HT-29 (cell line): ENCODE measurements around the gene PCED1B. TPM values are rescaled to one million over a fixed set of nuclear protein-coding genes. Genes with fewer than 3 reads are reported as not detected.
"Not testable (repeated sequence)": the region's sequence is repeated elsewhere in the genome, so short reads cannot be mapped to it uniquely, and the experiment has no call there.

ENCODE experiments used
- DNase-seq: peaks from one replicate; pipeline ENCODE4 v3.0.0-alpha.2; 2015; ENCODE audit warnings: low spot score
- small RNA-seq: library from RNA; depleted of rRNA; stranded (forward); fragments of <200 nt; gene quantifications from one replicate; pipeline ENCODE3, GENCODE V24; 2014
- total RNA-seq: library from RNA; depleted of rRNA; stranded (reverse); fragments of >200 nt; shearing (Covaris generic); gene quantifications from 2 replicates; pipeline ENCODE4 v1.2.3, GENCODE V29; 2014; rRNA removed

PCED1B gene
- total RNA-seq, 1 experiment from 2014 or later = 4.8 TPM

DNA sequence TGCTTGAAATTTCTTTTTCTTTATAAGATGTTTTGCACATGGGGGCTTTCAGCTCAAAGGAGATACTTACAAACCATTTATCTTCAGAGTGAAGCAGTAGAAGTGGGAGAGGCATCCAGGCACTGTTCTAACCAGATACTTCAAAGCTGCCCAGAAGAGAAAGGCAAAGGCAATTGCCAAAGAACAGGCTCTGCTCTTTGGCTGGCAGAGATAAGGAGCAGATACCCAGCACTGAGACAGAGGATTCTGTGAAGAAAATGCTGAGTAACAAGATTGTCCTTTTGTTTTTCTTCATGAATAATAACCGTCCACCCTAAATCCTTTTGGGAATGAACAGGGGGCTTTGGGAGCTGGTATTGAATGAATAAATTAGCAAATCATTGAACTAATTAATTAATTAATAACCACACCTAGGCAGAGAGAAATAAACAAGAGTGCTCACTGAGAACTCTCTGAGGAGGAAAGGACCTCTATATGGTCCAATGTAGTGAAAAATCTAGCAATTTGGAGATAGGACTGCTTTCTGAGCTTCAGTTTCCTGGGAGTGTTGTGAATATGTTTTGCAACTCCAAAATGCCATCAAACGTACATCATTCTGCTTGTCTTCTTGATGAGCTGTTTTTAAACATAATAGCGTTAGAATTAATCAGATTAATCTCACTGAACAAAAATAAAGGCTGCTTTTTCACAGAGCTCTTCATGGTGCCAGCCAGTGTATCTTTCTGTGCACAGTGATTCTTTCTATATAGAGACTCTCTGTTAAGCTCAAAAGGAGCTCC, 193.2 kb downstream of the PCED1B start:
- DNase-seq = no peak

DNA sequence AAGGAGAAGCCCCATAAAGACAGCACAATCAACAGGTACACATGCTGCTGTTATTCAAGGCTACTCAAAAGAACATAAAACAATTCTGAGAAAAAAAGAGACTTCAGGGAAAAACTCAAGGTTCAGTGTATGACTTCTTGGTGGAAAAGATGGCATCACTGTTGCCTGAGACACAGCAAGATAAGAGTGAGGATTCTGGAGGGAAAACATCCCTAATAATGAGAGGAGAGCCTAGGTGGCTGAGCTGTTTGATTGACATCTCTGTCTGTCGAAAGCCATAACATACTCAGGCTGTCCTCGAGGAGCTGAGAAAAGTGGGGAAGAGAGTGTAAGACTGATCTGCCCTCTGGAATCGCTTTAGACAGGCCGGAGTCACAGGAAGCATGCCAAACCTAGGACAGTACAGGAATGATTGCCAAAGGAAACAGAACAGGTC, 193.8 kb downstream of the PCED1B start:
- DNase-seq = no peak

DNA sequence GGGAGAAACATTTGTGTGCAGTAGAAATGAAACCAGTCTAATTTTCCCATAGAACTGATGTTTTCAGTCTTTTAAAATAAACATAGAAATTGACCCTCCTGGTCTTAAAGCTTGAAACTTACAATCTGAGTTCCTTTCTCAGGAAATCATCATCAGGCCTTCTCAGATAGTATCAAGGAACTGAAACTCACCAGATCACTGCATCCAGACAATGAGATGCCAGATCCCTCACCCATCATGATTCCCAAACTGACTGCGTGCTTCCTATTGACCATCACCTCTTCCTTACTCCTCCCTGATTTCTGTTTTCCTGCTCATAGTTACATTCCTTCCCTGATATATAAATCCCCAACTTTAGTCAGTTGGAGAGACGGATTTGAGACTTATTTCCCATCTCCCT, 195.3 kb downstream of the PCED1B start:
- DNase-seq = no peak

DNA sequence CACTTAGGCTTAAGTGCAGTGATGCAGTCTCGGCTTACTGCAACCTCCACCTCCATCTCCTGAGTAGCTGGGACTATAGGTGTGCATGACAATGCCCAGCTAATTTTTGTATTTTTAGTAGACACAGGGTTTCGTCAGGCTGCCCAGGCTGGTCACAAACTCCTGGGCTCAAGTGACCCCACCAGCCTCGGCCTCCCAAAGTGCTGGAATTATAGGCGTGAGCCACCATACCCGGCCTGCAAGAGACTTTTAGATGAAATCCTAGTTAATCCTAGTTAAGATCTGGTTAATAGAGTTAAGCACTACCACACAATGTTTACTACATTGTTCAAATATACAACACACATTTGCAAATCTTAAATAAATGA, 196.8 kb downstream of the PCED1B start:
- no peak for DNase-seq

DNA sequence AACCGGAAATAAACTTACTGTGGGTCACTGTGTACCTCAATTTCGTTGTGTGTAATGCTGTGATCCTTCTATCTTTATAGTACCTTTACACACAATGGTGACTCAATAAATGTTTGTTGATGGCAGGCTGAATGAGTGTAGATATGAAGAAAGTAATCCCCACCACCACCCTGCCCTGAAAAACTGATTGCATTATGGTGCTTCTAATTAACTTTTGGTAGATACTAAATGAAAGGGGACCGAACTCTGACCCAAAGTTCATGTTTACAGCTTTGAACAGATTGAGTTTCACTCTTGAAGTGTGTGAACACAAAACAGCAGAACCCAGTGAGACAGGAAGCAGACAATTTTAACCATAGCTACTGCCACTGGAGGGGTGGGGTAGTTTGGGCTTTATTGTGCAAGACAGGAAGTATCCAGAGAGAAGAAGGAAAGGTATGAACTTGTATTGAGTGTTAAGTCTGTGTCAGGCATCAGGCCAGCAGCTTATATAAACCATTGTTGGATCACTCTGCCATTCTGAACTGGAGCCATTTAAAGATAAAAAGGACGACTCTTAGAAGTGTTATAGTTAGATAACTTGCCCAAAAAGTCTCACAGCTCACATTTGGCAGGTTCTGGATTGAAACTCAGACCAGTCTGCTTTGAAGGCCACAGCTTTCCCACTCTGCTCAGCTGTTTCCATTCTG, 197.3 kb downstream of the PCED1B start:
- DNase-seq = peak; percentile 92

DNA sequence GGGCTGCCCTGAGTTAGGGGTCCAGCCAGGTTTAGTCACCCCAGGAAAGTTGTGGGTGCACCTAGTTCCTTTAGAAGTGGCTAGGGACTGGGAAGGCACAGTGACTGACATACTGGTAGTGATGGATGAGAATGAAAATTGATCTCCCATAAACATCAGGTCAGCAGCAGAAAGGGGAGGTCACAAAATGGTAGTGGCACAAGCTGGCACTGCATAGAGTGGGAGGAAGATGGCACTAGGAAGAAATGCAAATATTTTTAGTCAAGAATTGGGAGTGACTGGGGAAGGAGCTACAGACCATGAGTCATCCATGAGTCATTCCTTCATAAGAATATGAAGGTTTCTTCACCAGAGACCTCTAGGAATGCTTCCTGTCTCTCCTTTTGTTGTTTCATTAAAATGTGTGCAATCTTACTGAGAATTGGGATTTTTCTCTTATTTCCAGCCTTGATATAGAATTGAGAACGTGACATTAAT, 198.6 kb downstream of the PCED1B start:
- DNase-seq = peak; percentile 81

DNA sequence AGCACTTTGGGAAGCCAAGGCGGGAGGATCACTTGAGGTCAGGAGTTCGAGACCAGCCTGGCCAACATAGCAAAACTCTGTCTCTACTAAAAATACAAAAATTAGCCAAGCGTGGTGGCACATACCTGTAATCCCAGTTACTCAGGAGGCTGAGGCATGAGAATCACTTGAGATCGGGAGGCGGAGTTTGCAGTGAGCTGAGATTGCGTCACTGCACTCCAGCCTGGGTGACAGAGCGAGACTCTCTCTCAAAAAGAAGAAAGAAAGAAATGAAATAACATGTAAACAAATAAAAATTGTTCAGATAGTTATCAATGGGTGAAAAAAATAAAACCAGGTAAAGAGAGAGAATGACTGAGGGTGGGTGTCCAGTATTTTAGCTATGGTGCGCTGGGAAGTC, 200.3 kb downstream of the PCED1B start:
- DNase-seq = not testable (repeated sequence)

DNA sequence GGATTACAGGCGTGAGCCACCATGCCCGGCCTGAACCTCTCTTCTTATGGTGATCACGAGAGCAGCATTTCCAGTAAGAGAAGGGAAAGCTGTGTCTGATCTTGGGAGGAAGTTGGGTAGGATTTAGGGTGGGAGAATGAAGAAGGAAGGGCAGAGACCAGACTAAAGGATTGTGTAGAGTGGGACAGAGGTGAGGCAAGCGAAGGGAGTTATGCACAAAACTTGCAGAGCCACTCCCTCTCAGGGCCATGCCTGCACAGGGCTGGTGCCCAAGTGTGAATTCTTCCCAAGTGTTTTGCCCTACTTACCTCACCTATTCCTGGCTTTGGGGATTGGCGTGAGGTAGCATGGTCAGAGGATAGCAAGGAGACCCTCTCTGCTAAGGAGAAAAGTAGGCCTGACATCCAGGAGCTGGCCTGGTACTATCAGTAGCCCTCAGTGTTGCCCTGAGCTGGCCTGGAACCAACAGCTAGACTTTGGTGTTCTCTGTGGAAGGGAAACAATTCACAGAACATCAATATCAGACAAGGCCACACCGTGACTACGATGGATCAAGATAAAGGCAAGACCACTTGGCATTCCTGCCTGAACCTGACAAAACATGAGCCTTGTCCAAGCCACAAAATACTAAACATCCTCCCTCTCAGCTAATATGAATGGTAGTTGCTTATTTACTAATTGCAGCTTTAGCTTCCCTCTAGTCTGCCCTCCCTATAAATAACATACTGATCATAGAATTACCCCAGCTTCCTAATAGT, 201.3 kb downstream of the PCED1B start:
- no peak for DNase-seq

DNA sequence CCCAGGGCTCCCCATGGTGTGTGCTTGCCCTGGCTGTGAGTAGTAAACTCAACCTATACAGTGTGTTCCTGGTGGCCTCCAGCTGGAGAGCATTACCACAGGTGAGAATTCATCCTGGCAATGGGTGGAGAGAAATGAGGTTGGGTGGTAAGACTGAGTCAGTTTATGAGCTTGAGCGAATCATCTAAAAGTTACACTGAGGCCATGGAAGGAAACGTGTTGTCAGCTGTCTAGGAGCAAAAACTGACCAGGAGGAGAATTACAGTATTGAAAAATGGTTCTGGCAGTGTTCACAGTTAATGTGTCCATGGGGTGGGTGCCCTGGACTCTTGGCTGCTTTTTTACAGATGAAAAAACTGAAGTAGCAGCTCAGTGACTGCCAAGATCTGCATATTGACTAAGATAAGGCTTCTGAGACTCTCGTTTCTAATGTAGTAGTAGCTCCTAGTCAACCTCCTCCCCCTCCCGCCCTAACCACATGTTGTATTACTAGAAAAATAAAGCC, 202.3 kb downstream of the PCED1B start:
- no peak for DNase-seq

DNA sequence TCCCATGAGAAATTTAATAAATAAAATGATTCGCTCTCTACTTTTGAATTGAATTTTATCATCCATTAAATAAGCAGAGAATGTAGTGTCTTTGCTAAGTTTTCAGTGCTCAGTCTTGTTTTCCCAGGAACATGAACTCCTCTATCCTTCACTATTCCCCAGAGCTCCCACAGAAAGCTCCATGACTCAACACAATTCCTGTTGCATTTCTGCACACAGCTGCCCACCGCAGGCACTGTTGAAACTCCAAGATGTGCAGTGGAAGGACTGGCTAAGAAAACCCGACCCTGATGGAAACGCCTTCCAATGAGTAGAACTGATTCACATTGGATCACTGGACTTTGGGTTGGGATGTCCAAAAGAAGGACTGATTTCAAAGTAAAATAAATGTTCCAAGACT, 202.8 kb downstream of the PCED1B start:
- DNase-seq = no peak

Small RNA genes within 50 kb of the gene (small RNA-seq; reads per million reads assigned to genes)
- not detected for gene MIR4698

Other genes starting within 250 kb of the PCED1B start
- gene AMIGO2, start 338 bp downstream of the PCED1B start, total RNA-seq = 24.3 and 26.2 TPM in 2 replicates